NCI-H748 (cell line): ENCODE data around the gene RNF222.
A peak's percentile ranks its signal among the peaks of the same experiment; 100 is the strongest.

ENCODE experiments used
- DNase-seq: peaks from one replicate; lab custom pipeline; 2025; ENCODE audit not compliant: unreplicated experiment; lab: John Stamatoyannopoulos, UW

RNF222 gene

GRCh38 chr17:8397636-8398035 lies at the start of gene RNF222:
RNF222 (minus strand) TSS chr17:8397827; CDS start chr17:8393461, 4,366 bp downstream.
- peak; percentile 50 for DNase-seq

GRCh38 chr17:8445536-8445935 lies 47.9 kb upstream of the RNF222 start:
- no peak for DNase-seq

- no peak for DNase-seq
Observed at GRCh38 chr17:8444494-8444893, 46.9 kb upstream of the RNF222 start.

- DNase-seq = no peak
Observed at GRCh38 chr17:8443756-8444155, 46.1 kb upstream of the RNF222 start.

GRCh38 chr17:8442310-8442709 lies 44.7 kb upstream of the RNF222 start:
- DNase-seq = no peak

- DNase-seq = no peak
Observed at GRCh38 chr17:8441690-8442089, 44.1 kb upstream of the RNF222 start.

GRCh38 chr17:8439681-8440080 lies 42.1 kb upstream of the RNF222 start:
- DNase-seq = no peak

GRCh38 chr17:8438441-8438840 lies 40.8 kb upstream of the RNF222 start:
- DNase-seq = no peak

- peak; percentile 38 for DNase-seq
Observed at GRCh38 chr17:8436844-8437171, 39.2 kb upstream of the RNF222 start.

- DNase-seq = peak; percentile 75
Observed at GRCh38 chr17:8436169-8436843, 38.7 kb upstream of the RNF222 start.

GRCh38 chr17:8435245-8436168 lies 37.9 kb upstream of the RNF222 start, which contains the start of gene NDEL1:
NDEL1 (plus strand) TSS chr17:8435884; CDS start chr17:8444272, 8,388 bp downstream.
- DNase-seq = peak; percentile 99

- DNase-seq = no peak
Observed at GRCh38 chr17:8430966-8431365, 33.3 kb upstream of the RNF222 start.

GRCh38 chr17:8426802-8427201 lies 29.2 kb upstream of the RNF222 start:
- DNase-seq = no peak

- peak; percentile 20 for DNase-seq
Observed at GRCh38 chr17:8426094-8426720, 28.6 kb upstream of the RNF222 start.

- DNase-seq = no peak
Observed at GRCh38 chr17:8421571-8421970, 23.9 kb upstream of the RNF222 start.

- no peak for DNase-seq
Observed at GRCh38 chr17:8420041-8420934, 22.7 kb upstream of the RNF222 start.

- DNase-seq = no peak
Observed at GRCh38 chr17:8419305-8419704, 21.7 kb upstream of the RNF222 start.

- DNase-seq = no peak
Observed at GRCh38 chr17:8418471-8418870, 20.8 kb upstream of the RNF222 start.

GRCh38 chr17:8417806-8418205 lies 20.2 kb upstream of the RNF222 start:
- no peak for DNase-seq

GRCh38 chr17:8413938-8414337 lies 16.3 kb upstream of the RNF222 start:
- no peak for DNase-seq

GRCh38 chr17:8413328-8413727 lies 15.7 kb upstream of the RNF222 start:
- no peak for DNase-seq
